Measurements from ENCODE around the gene PLXDC1. TPM values are rescaled to one million over a fixed set of nuclear protein-coding genes. Genes with fewer than 3 reads are reported as not detected.
"Not testable (repeated sequence)": the region's sequence is repeated elsewhere in the genome, so short reads cannot be mapped to it uniquely, and the experiment has no call there.

The PLXDC1 gene
- total and polyA plus RNA-seq, 2 of the 13 experiments (the other 11 are each of a cell fraction or from before 2014, with no cell fraction given) = not detected

- TF ChIP-seq TERF1 (CRISPR knock-in tag; IDR thresholded peaks at IDR 0.05) = no peak
- TF ChIP-seq FUBP1 (CRISPR knock-in tag; IDR thresholded peaks at IDR 0.05; ENCODE audit: borderline replicate concordance) = no peak
- TF ChIP-seq YY1 (IDR thresholded peaks at IDR 0.05; ENCODE audit: insufficient read depth, insufficient replicate concordance, low read depth, low read length) = no peak
- TF ChIP-seq NR2F2 (IDR thresholded peaks at IDR 0.05; ENCODE audit: borderline replicate concordance, low read depth) = no peak
- TF ChIP-seq ZFP36 (IDR thresholded peaks at IDR 0.05; ENCODE audit: borderline replicate concordance, low read depth, low read length, partially characterized antibody) = no peak
- TF ChIP-seq NR2C2 (CRISPR knock-in tag; IDR thresholded peaks at IDR 0.05; ENCODE audit: borderline replicate concordance) = no peak
- no peak for TF ChIP-seq BCL3 (CRISPR knock-in tag; IDR thresholded peaks at IDR 0.05)
- no peak for TF ChIP-seq ZNF749 (CRISPR knock-in tag; IDR thresholded peaks at IDR 0.05; ENCODE audit: borderline replicate concordance)
- TF ChIP-seq ZXDC (CRISPR knock-in tag; IDR thresholded peaks at IDR 0.05) = no peak
Measured at GRCh38 chr17:39130205-39130604, 21.2 kb downstream of the PLXDC1 start (continued).

- DNase-seq (ENCODE audit: low spot score); H3K27ac ChIP-seq (ENCODE audit: extremely low read length, insufficient read depth, low read length); H3K4me1 ChIP-seq (ENCODE audit: insufficient read depth, low read length); H3K4me3 ChIP-seq (replicated peaks in 1 of 3; ENCODE audit: insufficient read depth in 1 of 3, low read depth in 2 of 3, low read length in 3 of 3); H4K20me1 ChIP-seq (ENCODE audit: insufficient read depth, low read length); H3K36me3 ChIP-seq (replicated peaks in 1 of 2; ENCODE audit: control insufficient read depth in 1 of 2, insufficient read depth in 2 of 2, low read length in 2 of 2); FAIRE-seq; H3K79me2 ChIP-seq (ENCODE audit: insufficient read depth, low read length); POLR2A ChIA-PET; H3K9ac ChIP-seq (ENCODE audit: insufficient read depth, low read depth, low read length); H3K9me3 ChIP-seq (ENCODE audit: low read length); H3K4me2 ChIP-seq (ENCODE audit: low read depth, low read length); ATAC-seq; H2AFZ ChIP-seq (ENCODE audit: low read length); in situ Hi-C loops (cut with HindIII; ENCODE audit: extremely low pct_ligation_motif_present, low pct_unique_long_range_greater_than_20kb); BruUV-seq (replicated peaks); intact Hi-C loops (cut with micrococcal nuclease; ENCODE audit: unreplicated experiment); CTCF ChIA-PET (ENCODE audit: low intra/inter-chr PET ratio, low total read pairs): not testable (repeated sequence)
- 60% methylated on average over 6 of the region's 6 CpGs for WGBS (ENCODE audit: low lambda C conversion rate)
- H3K27me3 ChIP-seq (ENCODE audit: control insufficient read depth in 1 of 2, insufficient read depth in 2 of 2, low read length in 2 of 2) = peaks cover 1 to 20% of the 10 kb centered on the region in 2 experiments; a peak in 4 of 5 replicates
Measured at GRCh38 chr17:39129544-39129943, 21.9 kb downstream of the PLXDC1 start.
